Measurements from ENCODE around the gene ERFL.
A peak's percentile ranks its signal among the peaks of the same experiment; 100 is the strongest.
"Not testable (repeated sequence)": the region's sequence is repeated elsewhere in the genome, so short reads cannot be mapped to it uniquely, and the experiment has no call there.

ERFL gene

DNA sequence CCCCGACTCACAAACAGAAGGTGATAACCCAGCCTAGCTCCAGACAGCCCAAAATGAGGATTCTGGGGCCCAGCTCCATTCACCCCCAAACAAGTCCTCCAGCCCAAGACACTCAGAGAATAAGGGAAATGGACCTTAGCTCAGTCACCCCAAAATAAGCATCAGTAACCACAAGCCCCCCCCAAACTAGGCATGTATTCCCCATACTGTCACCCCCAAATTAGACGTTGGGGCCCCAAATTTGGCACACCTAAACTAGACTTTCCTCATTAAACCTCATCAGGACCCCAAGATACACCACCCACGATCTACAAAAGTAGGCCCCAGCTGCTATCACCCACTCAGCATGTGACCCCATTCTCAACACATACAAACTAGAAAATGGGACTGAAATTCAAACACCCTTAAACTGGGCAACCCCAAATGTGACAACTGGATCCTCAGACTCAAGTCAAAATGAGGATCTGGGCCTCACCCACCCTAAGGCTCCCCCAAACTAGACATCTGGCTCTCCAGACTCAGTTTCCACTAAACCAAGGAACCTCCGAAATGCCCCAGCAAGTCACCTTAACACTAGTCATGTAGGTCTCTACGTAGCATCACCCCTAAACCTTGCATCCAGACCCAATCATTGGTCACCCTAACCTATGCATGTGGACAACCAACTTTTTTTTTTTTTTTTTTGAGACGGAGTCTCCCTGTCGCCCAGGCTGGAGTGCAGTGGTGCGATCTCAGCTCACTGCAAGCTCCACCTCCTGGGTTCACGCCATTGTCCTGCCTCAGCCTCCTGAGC is 13.4 kb upstream of the ERFL start:
- DNase-seq (ENCODE audit: low spot score) = no peak

- DNase-seq (ENCODE audit: low spot score) = no peak
These were observed 12.6 kb upstream of the ERFL start for GRCh38 chr19:41940731-41941409.

DNA sequence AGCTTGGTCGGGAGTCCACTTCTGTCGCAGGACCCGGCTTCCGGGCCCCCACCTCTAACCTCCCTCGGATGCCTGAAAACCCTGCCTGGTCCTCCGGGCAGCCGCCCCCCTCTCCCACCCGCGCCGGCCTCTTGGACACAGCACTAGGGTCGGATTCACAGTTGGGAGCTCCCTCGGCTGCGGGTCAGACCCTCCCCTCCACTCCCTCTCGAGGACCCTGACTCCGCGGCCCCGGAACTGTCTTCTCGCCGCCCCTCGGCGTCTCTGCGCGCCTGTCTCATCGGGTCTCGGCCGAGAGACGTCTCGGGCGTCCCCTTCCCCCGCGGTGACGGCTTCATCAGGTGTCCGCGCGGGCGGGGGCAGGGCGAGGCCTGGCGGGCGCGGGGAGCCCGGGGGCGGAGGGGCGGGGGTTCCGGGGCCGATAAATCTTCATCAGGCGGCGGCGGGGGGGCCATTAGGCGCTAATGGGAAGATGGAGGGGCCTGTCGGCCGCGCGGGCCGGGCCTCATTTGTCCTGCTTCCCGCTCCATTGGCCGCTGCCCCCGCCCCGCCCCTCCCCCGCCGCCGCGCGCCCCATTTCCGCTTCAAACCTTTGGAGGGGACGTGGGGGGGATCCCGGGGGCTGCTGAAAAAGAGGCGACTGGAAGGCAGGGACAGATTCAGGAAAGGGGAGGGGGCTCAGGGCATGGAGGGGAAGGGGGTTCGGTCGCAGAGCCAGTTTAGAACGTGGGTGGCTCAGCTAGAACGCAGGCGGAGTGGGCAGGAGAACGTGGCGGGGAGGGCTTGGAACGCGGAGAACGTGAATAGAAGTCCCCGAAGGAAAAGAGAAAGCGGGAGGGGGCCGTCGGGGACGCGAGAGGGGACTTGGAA is 11.8 kb upstream of the ERFL start:
- DNase-seq (ENCODE audit: low spot score) = no peak

GRCh38 chr19:41939209-41939608 is 11.0 kb upstream of the ERFL start:
- DNase-seq (ENCODE audit: low spot score) = not testable (repeated sequence)

- no peak for DNase-seq (ENCODE audit: low spot score)
These were observed 9.5 kb upstream of the ERFL start for GRCh38 chr19:41937525-41938468.

DNA sequence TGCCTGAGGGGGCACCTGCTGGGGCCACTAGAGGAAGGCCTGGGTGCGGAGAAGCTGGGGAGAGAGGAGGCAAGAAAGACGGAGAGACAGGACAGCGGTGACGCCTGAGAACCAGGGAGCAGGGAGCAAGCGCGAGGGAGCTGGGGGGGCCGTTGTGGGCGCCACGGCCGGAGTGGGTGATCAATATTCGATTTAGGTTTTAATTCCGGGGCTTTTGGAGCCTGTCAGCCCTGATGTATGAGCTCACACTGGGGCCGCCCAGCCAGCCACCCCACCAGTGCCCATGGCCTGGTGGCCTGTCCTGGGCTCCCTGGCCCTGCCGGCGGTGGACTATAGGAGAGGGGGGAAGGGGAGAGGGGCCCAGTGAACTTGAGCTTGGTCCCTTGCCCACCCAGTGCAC is 8.7 kb upstream of the ERFL start:
- no peak for DNase-seq (ENCODE audit: low spot score)

DNA sequence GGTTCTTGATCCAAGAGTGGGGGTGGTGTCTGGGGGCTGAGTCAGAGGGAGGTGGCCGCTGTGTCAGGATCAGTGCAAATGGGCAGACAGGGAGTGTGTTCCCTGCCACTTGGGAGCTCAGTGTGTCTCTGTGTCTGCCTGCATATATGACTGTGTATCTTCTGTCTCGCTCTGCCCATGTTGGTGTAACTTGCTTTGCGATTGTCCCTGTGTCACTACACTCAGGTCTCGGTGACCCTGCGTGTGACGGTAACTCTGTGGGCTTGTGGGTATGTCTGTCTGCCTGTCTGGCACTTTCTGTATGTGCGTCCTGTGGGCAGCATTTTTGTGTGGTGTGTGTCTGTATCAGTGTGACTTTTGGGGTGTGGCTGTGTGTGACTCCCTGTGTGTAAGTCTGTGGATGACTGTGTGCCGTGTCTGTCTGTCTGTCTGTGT is 8.2 kb upstream of the ERFL start:
- DNase-seq (ENCODE audit: low spot score) = no peak

DNA sequence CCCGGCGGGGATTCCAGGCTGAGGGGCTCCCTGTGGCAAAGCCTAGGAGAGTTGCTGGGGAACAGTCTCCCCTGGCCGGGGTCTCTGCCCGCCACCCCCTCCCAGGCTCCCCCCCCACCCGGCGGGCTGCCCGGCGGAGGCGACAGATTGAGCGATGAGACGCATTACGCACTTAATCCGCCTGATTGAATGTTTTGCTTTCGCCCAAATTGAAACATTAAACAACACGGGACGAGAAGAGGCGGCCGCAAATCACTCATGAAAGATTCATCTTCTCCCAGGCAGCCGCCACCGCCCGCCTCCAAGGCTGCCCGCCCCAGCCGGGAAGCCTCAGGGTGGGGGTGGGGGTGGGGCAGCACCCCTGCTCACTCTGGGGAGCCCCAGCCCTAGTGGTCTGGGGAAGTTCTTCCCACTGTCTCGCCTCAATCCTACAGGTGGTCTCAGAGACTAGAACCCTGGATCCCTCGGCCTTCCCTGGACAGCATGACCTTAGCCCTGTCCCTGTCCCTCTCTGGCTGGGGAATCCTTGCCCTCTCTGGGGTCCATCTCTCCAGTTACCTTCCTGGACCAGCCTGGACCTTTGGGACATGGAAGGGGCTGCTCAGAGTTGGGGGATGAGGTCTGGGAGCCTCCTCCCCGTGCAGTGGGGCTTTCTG is 7.6 kb upstream of the ERFL start:
- DNase-seq (ENCODE audit: low spot score) = no peak

GRCh38 chr19:41934849-41935374 is 6.7 kb upstream of the ERFL start:
- peak; percentile 74 for DNase-seq (ENCODE audit: low spot score)

- no peak for DNase-seq (ENCODE audit: low spot score)
These were observed 5.6 kb upstream of the ERFL start for GRCh38 chr19:41933693-41934426.

- DNase-seq (ENCODE audit: low spot score) = no peak
These were observed 4.6 kb upstream of the ERFL start for GRCh38 chr19:41932720-41933332.

DNA sequence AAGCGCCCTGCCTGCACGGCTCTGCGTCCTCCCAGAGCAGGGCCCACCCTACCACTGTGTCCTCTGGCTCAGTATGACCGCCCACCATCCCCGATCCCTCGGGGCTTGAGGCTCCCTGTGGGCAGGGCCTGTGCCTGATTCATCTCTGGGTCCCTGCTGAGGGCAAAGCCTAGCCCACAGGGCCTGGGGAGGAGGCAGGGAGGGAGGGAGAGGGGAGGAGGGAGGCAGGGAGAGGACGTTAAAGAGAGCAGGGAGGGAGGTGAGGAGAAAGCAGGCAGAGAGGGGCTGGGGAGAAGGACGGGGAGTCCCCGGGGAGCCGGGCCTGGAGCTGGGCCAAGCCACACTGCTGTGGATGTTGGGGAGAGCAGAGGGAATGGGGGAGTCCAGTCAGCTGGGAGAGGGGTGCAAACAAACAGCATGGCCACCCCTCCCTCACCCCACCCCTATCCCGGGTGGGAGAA is 4.0 kb upstream of the ERFL start:
- no peak for DNase-seq (ENCODE audit: low spot score)

GRCh38 chr19:41930926-41931592 is 2.8 kb upstream of the ERFL start:
- no peak for DNase-seq (ENCODE audit: low spot score)

- no peak for DNase-seq (ENCODE audit: low spot score)
These were observed 2.1 kb upstream of the ERFL start for GRCh38 chr19:41930322-41930722.

- DNase-seq (ENCODE audit: low spot score) = no peak
These were observed 1.4 kb upstream of the ERFL start for GRCh38 chr19:41929536-41930071.

GRCh38 chr19:41928754-41929535 is 696 bp upstream of the ERFL start:
- no peak for DNase-seq (ENCODE audit: low spot score)

DNA sequence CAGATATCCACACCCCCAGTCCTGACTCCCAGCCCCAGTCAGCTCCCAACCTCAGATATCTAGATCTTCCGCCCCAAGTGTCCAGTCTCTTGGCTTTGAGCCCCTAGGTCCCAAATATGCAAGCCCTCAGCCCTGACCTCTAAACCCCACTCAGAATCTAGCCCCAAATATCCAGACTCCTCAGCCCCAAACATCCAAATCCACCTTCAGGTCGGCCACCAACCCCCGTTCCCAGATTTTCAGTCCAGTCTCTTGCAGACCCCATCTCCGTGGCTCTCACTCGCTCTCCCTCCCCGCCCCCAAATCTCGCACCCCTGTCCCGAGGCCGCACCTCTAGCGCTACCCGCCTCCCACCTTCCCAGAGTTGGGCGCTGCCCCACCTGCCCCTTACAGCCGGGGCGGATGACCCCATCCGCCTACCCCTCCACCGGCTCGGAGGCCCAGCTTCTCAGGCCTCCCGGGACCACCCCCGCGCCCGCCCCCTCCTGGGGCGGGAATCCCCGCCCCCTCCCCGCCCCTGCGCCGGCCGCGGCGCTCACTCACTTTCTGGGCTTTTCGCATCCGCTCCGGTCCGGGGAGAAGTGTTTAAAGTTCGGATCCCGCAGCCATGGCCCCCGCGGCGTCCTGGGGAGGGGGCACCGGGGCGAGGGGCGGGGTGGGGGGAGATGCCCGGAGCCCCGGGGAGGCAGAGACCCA is 604 bp downstream of the ERFL start:
- DNase-seq (ENCODE audit: low spot score) = no peak
